K562 (cell line): ENCODE results near the gene HOXC12.

Experiments used
- EZH2 ChIP-seq: IDR thresholded peaks from 2 replicates; pipeline ENCODE4 v1.6.1; 2012; ENCODE audit warnings: low read depth, mild to moderate bottlenecking, inconsistent platforms, low read length, borderline replicate concordance
- POLR2A ChIP-seq: fragments of 450-650 bp; conservative IDR thresholded peaks from 2 replicates; pipeline ENCODE4 v1.6.1; 2016
- RFX5 ChIP-seq: IDR thresholded peaks from 2 replicates; pipeline ENCODE4 v1.6.1; 2011; ENCODE audit warnings: low read depth, mild to moderate bottlenecking, improper control_type of control experiment, low read length
- SMAD2 ChIP-seq: fragments of 150-350 bp; IDR thresholded peaks from 2 replicates; pipeline ENCODE4 v1.6.1; 2014; ENCODE audit warnings: low read depth, mild to moderate bottlenecking, low read length
- TAF1 ChIP-seq: IDR thresholded peaks from 2 replicates; pipeline ENCODE4 v1.6.1; 2011; ENCODE audit warnings: mild to moderate bottlenecking, low read length, moderate library complexity; ENCODE audit not compliant: insufficient read depth, control insufficient read depth, severe bottlenecking; ENCODE audit errors: extremely low read depth
- TAL1 ChIP-seq: fragments of 450-650 bp; IDR thresholded peaks from 2 replicates; pipeline ENCODE4 v1.6.1; 2016; ENCODE audit warnings: mild to moderate bottlenecking
- TGIF2 ChIP-seq: sonication (generic); formaldehyde crosslinking; IDR thresholded peaks from 2 replicates; pipeline ENCODE4 v1.8.1; 2022; ENCODE audit warnings: mild to moderate bottlenecking, missing genetic modification reagents, moderate library complexity
- TF ChIP-seq, protein P1 (sequence below): sonication (generic); formaldehyde crosslinking; IDR thresholded peaks from 2 replicates; pipeline ENCODE4 v1.8.1; 2023; ENCODE audit warnings: mild to moderate bottlenecking, missing genetic modification reagents

DNA sequence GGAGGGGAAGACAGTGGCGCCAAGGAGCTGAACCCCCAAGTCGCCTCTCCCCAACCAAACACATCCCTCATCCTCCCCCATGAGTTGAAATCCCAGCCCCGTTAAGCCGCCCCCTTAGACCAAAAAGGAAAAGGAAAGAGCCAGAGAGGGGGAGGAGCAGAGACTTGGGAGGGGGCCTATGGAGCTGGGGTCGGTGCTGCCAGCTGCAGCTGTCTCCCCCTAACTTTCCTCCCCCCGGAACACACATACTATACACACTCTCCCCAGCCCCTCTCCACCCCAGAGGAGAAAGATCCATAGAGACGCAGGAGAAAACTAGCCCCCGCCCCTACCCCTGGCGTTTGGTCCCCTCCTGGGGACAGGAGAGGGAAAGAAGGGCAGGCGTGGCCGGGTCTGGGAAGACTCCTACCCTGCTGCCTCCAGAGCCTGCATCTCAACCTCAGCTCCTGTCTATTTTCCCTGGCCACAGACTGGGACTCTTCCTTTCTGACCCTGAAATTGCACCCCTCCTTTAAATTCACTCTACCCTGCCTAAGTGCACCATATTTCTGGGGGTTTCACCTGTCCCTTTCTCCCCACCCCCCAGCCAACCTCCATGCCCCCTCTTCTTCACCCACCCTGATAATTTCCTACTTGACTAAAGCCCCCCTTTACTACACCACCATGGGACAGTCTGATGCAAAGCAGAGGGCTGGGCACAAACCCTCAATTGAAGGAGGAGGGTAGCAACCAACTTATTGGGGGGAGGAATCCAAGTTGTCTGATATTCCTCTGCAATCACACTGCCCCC is 43.6 kb downstream of the HOXC12 start:
- no peak for TF ChIP-seq SMAD2
- TF ChIP-seq TAF1: no peak
- no peak for TF ChIP-seq TGIF2
- no peak for TF ChIP-seq POLR2A
- TF ChIP-seq, protein P1, sequence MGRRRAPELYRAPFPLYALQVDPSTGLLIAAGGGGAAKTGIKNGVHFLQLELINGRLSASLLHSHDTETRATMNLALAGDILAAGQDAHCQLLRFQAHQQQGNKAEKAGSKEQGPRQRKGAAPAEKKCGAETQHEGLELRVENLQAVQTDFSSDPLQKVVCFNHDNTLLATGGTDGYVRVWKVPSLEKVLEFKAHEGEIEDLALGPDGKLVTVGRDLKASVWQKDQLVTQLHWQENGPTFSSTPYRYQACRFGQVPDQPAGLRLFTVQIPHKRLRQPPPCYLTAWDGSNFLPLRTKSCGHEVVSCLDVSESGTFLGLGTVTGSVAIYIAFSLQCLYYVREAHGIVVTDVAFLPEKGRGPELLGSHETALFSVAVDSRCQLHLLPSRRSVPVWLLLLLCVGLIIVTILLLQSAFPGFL (CRISPR knock-in tag): no peak
- no peak for TF ChIP-seq TAL1
- no peak for TF ChIP-seq EZH2
- no peak for TF ChIP-seq RFX5
